ENCODE data around the gene SCO2. TPM values are rescaled to one million over a fixed set of nuclear protein-coding genes. Genes with fewer than 3 reads are reported as not detected.

Gene SCO2
- total and polyA plus RNA-seq, 2 of the 13 experiments (the other 11 are each of a cell fraction or from before 2014, with no cell fraction given) = 0.32 to 3.7 TPM

DNA sequence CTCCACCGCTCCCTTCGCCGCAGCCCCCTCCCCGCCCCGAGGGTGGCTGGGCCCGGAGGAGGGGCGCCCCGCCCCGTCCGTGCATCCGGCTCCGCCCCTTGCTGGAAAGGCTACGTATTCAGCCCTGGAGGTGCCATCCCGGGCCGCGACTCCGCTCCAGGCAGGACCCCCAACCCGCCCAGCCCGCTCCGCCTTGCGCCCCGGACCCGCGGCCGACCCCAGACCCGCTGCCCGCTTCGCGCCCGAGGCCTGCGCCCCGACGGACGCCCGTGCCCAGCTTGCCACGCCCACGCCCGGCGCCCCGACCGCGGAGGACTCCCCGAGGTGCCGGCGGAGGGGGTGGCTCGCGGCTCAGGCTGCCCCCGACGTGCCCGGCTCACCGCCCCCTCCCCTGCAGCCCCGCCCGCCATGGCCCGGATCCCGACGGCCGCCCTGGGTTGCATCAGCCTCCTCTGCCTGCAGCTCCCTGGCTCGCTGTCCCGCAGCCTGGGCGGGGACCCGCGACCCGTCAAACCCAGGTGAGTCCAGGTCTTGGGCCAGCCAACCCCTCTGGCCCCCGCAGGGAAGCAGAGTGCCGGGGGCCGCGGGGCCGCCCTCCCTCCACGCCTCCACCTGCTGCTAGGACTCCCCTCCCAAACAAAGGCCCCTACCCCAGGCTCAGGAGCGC lies 43.8 kb downstream of the SCO2 start, which contains the start of gene ADM2:
ADM2 (plus strand) TSS at position 104 of the 667 bp plus-strand sequence; CDS start at position 409, 305 bp downstream.
- DNase-seq (ENCODE audit: low spot score) = peak; percentile 24
- Histone ChIP-seq H3K27ac (ENCODE audit: extremely low read length, insufficient read depth, low read length) (peak within 1 kb of the TSS; percentile 31), H4K20me1 (ENCODE audit: insufficient read depth, low read length) (no peaks in the 10 kb centered on the region; the same call in 1 of the 2 replicates), H3K79me2 (ENCODE audit: insufficient read depth, low read length) (no peaks in the 10 kb centered on the region), H3K4me2 (ENCODE audit: low read depth, low read length) (peak within 1 kb of the TSS; percentile 77), H3K27me3 (ENCODE audit: control insufficient read depth in 1 of 2, insufficient read depth in 2 of 2, low read length in 2 of 2) (peaks cover 0 to 4% of the 10 kb centered on the region in 2 experiments; a peak in 1 of 5 replicates), H3K4me3 (replicated peaks in 1 of 3; ENCODE audit: insufficient read depth in 1 of 3, low read depth in 2 of 3, low read length in 3 of 3) (peak within 1 kb of the TSS; percentile 75 to 76 (median 75)), H3K9ac (ENCODE audit: insufficient read depth, low read depth, low read length) (peak within 1 kb of the TSS; percentile 76), H2AFZ (ENCODE audit: low read length) (no peak within 1 kb of the TSS), H3K36me3 (replicated peaks in 1 of 2; ENCODE audit: control insufficient read depth in 1 of 2, insufficient read depth in 2 of 2, low read length in 2 of 2) (no peaks in the 10 kb centered on the region), H3K9me3 (ENCODE audit: low read length) (no peaks in the 10 kb centered on the region), H3K4me1 (ENCODE audit: insufficient read depth, low read length) (peaks cover 58% of the 10 kb centered on the region)
- FAIRE-seq = no peak
- ChIA-PET POLR2A (interaction anchor here (0.7 to 2.1 kb wide), 5 partner anchors 11 to 44 kb away, joined by 3 to 5 read pairs (median 4); partner anchors contain the start of genes LMF2, NCAPH2 and SCO2), CTCF (ENCODE audit: low intra/inter-chr PET ratio, low total read pairs) (no interaction called here)
- BruUV-seq (replicated peaks) = no TSS peak
- in situ Hi-C loops (cut with HindIII; ENCODE audit: extremely low pct_ligation_motif_present, low pct_unique_long_range_greater_than_20kb) = no loop called here
- intact Hi-C loops (cut with micrococcal nuclease; ENCODE audit: unreplicated experiment) = no loop called here
- WGBS (ENCODE audit: low lambda C conversion rate) = 0% methylated on average over 10 of the region's 70 CpGs
- ATAC-seq = peak; percentile 35
- TF ChIP-seq ZNF441 (CRISPR knock-in tag; IDR thresholded peaks at IDR 0.05; ENCODE audit: borderline replicate concordance) = 0 out of 2 replicates have a peak, but pooled peaks have one; percentile 33
- peak; percentile 15 for TF ChIP-seq HNRNPK (IDR thresholded peaks at IDR 0.05; ENCODE audit: low read depth, low read length, poor library complexity, severe bottlenecking)
- 0 out of 2 replicates have a peak, but pooled peaks have one; percentile 14 for TF ChIP-seq RBFOX2 (IDR thresholded peaks at IDR 0.05; ENCODE audit: low read depth, low read length)
- TF ChIP-seq, protein P1, sequence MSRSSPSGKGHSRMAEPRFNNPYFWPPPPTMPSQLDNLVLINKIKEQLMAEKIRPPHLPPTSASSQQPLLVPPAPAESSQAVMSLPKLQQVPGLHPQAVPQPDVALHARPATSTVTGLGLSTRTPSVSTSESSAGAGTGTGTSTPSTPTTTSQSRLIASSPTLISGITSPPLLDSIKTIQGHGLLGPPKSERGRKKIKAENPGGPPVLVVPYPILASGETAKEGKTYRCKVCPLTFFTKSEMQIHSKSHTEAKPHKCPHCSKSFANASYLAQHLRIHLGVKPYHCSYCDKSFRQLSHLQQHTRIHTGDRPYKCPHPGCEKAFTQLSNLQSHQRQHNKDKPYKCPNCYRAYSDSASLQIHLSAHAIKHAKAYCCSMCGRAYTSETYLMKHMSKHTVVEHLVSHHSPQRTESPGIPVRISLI (CRISPR knock-in tag; IDR thresholded peaks at IDR 0.05; ENCODE audit: borderline replicate concordance) = no peak
- peak; percentile 81 for TF ChIP-seq PATZ1 (CRISPR knock-in tag; IDR thresholded peaks at IDR 0.05)
- TF ChIP-seq ZSCAN21 (CRISPR knock-in tag; IDR thresholded peaks at IDR 0.05; ENCODE audit: borderline replicate concordance) = peak; percentile 40; the same call in 1 of the 2 replicates
- peak; percentile 51; the same call in 1 of the 2 replicates for TF ChIP-seq ZSCAN25 (CRISPR knock-in tag; IDR thresholded peaks at IDR 0.05)
- peak; percentile 17 for TF ChIP-seq YY1 (IDR thresholded peaks at IDR 0.05; ENCODE audit: insufficient read depth, insufficient replicate concordance, low read depth, low read length)
- TF ChIP-seq, protein P2, sequence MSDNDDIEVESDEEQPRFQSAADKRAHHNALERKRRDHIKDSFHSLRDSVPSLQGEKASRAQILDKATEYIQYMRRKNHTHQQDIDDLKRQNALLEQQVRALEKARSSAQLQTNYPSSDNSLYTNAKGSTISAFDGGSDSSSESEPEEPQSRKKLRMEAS (IDR thresholded peaks at IDR 0.05) = no peak; the same call in 1 of the 2 replicates
- peak; percentile 64 for TF ChIP-seq YEATS4 (CRISPR knock-in tag; IDR thresholded peaks at IDR 0.05; ENCODE audit: borderline replicate concordance)
- TF ChIP-seq ZFX (CRISPR knock-in tag; IDR thresholded peaks at IDR 0.05; ENCODE audit: low read depth) = no peak; the same call in 1 of the 2 replicates
- peak; percentile 54; the same call in 1 of the 2 replicates for TF ChIP-seq DRAP1 (CRISPR knock-in tag; IDR thresholded peaks at IDR 0.05)
- TF ChIP-seq, protein P3, sequence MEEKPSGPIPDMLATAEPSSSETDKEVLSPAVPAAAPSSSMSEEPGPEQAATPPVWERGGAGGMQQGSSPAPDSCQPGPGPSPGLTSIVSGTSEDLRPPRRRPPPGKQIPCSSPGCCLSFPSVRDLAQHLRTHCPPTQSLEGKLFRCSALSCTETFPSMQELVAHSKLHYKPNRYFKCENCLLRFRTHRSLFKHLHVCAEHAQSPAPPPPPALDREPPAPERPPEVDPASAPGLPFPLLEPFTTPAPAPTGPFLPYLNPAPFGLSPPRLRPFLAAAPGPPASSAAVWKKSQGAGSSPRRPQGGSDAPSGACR (CRISPR knock-in tag; IDR thresholded peaks at IDR 0.05) = peak; percentile 53; the same call in 1 of the 2 replicates
- no peak for TF ChIP-seq TIGD3 (CRISPR knock-in tag; IDR thresholded peaks at IDR 0.05; ENCODE audit: borderline replicate concordance)
- 0 out of 2 replicates have a peak, but pooled peaks have one; percentile 21 for TF ChIP-seq NFKB2 (CRISPR knock-in tag; IDR thresholded peaks at IDR 0.05; ENCODE audit: borderline replicate concordance)

All from HepG2 (cell line).